Activated CD8-positive, alpha-beta memory T cell treated with anti-CD3 and anti-CD28 coated beads, Interleukin-2, amount 10 ng/mL, durations not matched to agents 7 days and 5 days (primary cell): ENCODE measurements around the gene SHISA9. TPM values are rescaled to one million over a fixed set of nuclear protein-coding genes. Genes with fewer than 3 reads are reported as not detected.

Experiments
- ATAC-seq: fragments of 150-1000 bp; cut with Tn5 transposase; one replicate; pipeline ENCODE4 v1.10.0; 2021; ENCODE audit warnings: moderate library complexity
- CTCF ChIA-PET: fragments of 350-600 bp; sonication (Branson Sonifier 250); formaldehyde crosslinking; loops from one replicate; lab custom pipeline; 2021; ENCODE audit warnings: antibody characterized with exemption; lab: Charles Lee
- DNase-seq: peaks from one replicate; pipeline ENCODE4 v3.0.0-alpha.2; 2020
- H3K27ac Mint-ChIP-seq: one replicate; pipeline ENCODE4 v1.8.0; 2021; ENCODE audit warnings: mild to moderate bottlenecking, mixed read lengths
- H3K27me3 Mint-ChIP-seq: one replicate; pipeline ENCODE4 v1.8.0; 2021; ENCODE audit warnings: mixed read lengths
- H3K36me3 Mint-ChIP-seq: one replicate; pipeline ENCODE4 v1.8.0; 2021; ENCODE audit warnings: mild to moderate bottlenecking, mixed read lengths
- H3K4me1 Mint-ChIP-seq: one replicate; pipeline ENCODE4 v1.8.0; 2021; ENCODE audit warnings: mixed read lengths
- H3K4me3 Mint-ChIP-seq: one replicate; pipeline ENCODE4 v1.8.0; 2021; ENCODE audit warnings: mild to moderate bottlenecking, moderate library complexity, mixed read lengths
- H3K9me3 Mint-ChIP-seq: one replicate; pipeline ENCODE4 v1.8.0; 2022; ENCODE audit warnings: low read depth, mixed read lengths
- total RNA-seq, 2 experiments: library from RNA; stranded (reverse); gene quantifications; one replicate each; pipeline ENCODE4 v1.2.3, GENCODE V29; 2021

Gene SHISA9
- total RNA-seq, 2 experiments from 2014 or later, result 0.21 TPM; not detected in 1

DNA sequence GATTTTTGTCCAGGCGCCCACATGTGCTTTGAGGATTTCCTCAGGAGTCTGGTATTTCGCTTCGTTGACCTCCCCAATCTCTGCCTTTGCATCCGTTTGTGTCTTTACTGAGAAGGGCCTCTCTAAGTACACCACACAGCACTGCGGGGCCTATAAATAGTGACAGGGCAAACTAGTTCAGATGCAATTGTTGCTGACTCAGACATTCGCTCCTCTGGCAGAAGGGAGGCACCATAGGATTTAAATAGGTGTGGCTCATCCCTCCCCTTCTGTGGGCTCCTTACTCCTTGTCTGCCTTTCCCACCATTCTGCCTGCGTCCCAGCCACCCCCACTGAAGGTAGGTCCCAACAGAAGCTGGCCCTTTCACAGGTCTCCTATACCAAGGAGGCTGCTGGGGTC, 192.3 kb downstream of the SHISA9 start:
- no peak overlapping the region for H3K27ac Mint-ChIP-seq
- no peaks in the 10 kb centered on the region for H3K4me1 Mint-ChIP-seq
- H3K9me3 Mint-ChIP-seq, result peaks cover 15% of the 10 kb centered on the region
- DNase-seq, result no peak
- no peaks in the 10 kb centered on the region for H3K27me3 Mint-ChIP-seq
- no peak for ATAC-seq
- no peaks in the 10 kb centered on the region for H3K36me3 Mint-ChIP-seq
- CTCF ChIA-PET, result no interaction called here
- no peak overlapping the region for H3K4me3 Mint-ChIP-seq

DNA sequence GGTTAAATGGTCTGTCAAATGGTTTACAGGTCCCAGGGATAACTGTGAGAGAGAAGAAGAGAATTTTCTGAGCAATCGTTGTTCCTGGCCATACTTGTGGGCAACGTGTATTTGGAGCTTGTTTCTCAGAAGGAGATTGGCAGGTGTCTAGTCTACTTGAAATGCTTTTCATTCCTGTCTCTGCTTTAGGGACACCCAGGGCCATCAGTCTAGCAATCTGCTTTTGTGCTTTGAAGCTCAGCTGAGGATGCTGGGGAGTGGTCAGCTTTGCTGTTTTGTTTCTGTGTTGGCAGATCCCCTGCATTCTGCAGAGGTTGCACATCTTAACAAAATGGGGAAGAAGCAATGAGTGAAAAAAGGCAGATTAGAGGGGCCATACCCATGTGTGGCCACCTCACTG, 193.7 kb downstream of the SHISA9 start:
- CTCF ChIA-PET, result no interaction called here
- no peaks in the 10 kb centered on the region for H3K27me3 Mint-ChIP-seq
- H3K4me1 Mint-ChIP-seq, result no peaks in the 10 kb centered on the region
- H3K36me3 Mint-ChIP-seq, result no peaks in the 10 kb centered on the region
- DNase-seq (no peak), ATAC-seq (no peak)
- peaks cover 15% of the 10 kb centered on the region for H3K9me3 Mint-ChIP-seq
- H3K27ac Mint-ChIP-seq, result no peak overlapping the region
- no peak overlapping the region for H3K4me3 Mint-ChIP-seq

DNA sequence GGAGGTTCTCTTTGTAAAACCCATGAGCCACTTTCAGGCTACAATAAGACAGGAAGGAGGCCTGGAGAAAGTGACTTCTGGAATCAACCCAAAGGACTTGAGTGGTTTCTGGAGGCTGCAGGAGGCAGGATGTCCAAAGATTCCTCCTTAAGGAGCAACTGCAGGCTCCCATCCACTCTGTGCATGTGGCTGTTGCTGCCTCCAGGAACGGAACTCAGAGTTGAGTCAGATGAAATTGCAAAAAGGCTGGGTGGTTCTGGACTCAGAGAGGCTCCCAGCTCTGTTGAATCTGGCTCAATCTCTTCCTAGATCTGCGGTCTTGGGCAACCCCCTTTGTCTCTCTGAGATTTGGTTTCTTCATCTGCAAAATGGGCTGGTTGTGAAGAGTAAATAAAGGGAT, 197.1 kb downstream of the SHISA9 start:
- Mint-ChIP-seq H3K27ac (no peak overlapping the region), H3K9me3 (no peaks in the 10 kb centered on the region), H3K4me1 (no peaks in the 10 kb centered on the region), H3K36me3 (no peaks in the 10 kb centered on the region), H3K4me3 (no peak overlapping the region), H3K27me3 (no peaks in the 10 kb centered on the region)
- CTCF ChIA-PET, result no interaction called here
- ATAC-seq (no peak), DNase-seq (no peak)

GRCh38 chr16:13099822-13100221, 198.4 kb downstream of the SHISA9 start:
- no peaks in the 10 kb centered on the region for H3K9me3 Mint-ChIP-seq
- no peak for DNase-seq
- CTCF ChIA-PET, result no interaction called here
- H3K4me3 Mint-ChIP-seq, result no peak overlapping the region
- H3K27me3 Mint-ChIP-seq, result no peaks in the 10 kb centered on the region
- H3K4me1 Mint-ChIP-seq, result no peaks in the 10 kb centered on the region
- no peak overlapping the region for H3K27ac Mint-ChIP-seq
- H3K36me3 Mint-ChIP-seq, result no peaks in the 10 kb centered on the region
- no peak for ATAC-seq

DNA sequence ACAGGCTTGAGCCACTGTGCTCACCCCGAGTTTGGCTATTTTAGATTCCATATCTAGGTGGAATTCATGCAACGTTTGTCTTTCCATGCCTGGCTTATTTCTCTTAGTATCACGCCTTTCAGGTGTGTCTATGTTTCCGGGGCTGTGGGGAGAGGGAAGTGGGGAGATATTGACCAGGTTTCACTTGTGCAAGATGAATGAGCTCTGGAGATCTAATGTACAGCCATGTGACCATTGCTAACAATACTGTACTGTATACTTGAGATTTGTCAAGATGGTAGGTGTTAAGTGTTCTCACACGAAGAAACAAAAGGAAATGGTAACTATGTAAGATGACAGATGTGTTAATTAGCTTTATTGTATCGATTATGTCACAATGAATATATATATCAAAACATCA, 199.6 kb downstream of the SHISA9 start:
- H3K4me3 Mint-ChIP-seq, result no peak overlapping the region
- H3K27me3 Mint-ChIP-seq, result no peaks in the 10 kb centered on the region
- DNase-seq (no peak), ATAC-seq (no peak)
- no peaks in the 10 kb centered on the region for H3K9me3 Mint-ChIP-seq
- H3K4me1 Mint-ChIP-seq, result no peaks in the 10 kb centered on the region
- H3K36me3 Mint-ChIP-seq, result no peaks in the 10 kb centered on the region
- CTCF ChIA-PET, result no interaction called here
- no peak overlapping the region for H3K27ac Mint-ChIP-seq

GRCh38 chr16:13101828-13102227, 200.4 kb downstream of the SHISA9 start:
- no peak for DNase-seq
- no peak for ATAC-seq
- Mint-ChIP-seq H3K9me3 (no peaks in the 10 kb centered on the region), H3K36me3 (no peaks in the 10 kb centered on the region), H3K27ac (no peak overlapping the region), H3K4me3 (no peak overlapping the region), H3K27me3 (no peaks in the 10 kb centered on the region), H3K4me1 (no peaks in the 10 kb centered on the region)
- CTCF ChIA-PET, result interaction anchor here (1.0 kb wide), 1 partner anchor 18 kb away, joined by 3 read pairs; no protein-coding TSS in a partner anchor

DNA sequence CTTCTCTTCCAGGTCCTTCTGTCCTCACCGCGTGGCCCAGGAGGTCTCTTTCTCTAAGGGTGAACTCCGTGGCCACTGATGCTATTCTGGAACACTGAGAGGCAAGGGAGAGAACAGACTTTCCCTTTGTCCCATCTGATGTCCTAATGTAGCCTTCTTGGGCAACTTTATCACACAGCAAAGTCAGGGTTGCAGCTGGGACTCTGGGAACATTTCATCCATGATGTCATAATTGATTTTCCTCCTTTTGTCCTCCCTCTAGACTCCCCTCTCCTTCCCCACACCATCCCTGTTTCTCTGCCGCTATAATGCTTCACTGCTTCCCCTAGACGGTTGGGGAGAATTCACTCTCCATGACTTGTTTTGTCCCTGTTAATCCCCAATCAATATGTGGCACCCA, 201.0 kb downstream of the SHISA9 start:
- no peak for ATAC-seq
- H3K36me3 Mint-ChIP-seq, result no peaks in the 10 kb centered on the region
- CTCF ChIA-PET, result interaction anchor here (1.0 kb wide), 1 partner anchor 17 kb away, joined by 3 read pairs; no protein-coding TSS in a partner anchor
- DNase-seq, result no peak
- no peaks in the 10 kb centered on the region for H3K4me1 Mint-ChIP-seq
- no peak overlapping the region for H3K4me3 Mint-ChIP-seq
- no peaks in the 10 kb centered on the region for H3K27me3 Mint-ChIP-seq
- H3K9me3 Mint-ChIP-seq, result no peaks in the 10 kb centered on the region
- H3K27ac Mint-ChIP-seq, result no peak overlapping the region

DNA sequence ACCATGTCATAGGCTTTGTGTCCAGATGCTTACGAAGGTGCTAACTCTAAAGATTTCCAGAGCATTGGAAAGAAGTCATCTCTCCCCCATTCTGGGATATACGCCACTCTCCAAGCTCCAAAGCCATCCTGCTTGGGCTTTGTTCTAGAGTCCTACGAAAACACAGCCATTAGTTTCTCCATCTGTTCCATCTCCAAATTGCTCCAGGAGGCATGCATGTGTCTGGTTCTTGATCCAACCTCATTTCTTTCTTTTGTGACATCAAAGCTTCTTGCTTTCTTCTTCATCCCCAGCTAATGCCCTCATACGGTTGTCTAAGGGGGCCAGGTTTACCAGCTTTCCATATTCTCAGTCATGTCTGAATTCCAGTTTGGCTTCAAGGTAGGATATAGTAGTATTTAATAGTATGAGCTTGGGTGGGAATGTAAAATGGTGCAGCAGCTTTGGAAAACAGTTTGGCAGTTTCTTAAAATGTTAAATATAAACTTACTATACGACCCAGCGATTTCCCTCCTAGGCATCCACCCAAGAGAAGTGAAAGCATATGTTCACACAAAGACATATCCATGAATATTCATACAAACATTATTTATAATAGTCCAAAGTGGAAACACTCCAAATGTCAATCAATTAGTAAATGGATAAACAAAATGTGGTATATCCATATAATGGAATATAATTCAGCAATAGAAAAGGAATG, 202.6 kb downstream of the SHISA9 start:
- ATAC-seq (no peak), DNase-seq (no peak)
- CTCF ChIA-PET, result no interaction called here
- Mint-ChIP-seq H3K4me1 (no peaks in the 10 kb centered on the region), H3K4me3 (no peak overlapping the region), H3K9me3 (no peaks in the 10 kb centered on the region), H3K27me3 (no peaks in the 10 kb centered on the region), H3K36me3 (no peaks in the 10 kb centered on the region), H3K27ac (no peak overlapping the region)

DNA sequence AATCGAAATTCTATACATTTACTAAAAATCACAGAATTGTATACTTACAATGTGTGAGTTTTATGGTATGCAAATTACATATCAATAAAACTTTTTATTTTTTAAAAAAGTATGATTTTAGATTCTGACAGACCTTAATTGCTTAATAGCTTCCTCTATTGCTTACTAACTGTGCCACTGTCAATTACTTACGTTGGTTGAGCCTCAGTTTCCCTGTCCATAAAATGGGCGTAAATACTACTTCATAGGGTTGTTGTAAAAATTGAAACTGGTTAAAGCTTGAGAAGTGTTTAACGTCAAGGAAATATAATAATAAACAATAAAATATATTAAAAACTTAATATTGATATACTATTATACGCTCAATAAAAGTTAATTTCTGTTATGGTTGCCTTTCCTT, 203.4 kb downstream of the SHISA9 start:
- H3K9me3 Mint-ChIP-seq, result no peaks in the 10 kb centered on the region
- ATAC-seq (no peak), DNase-seq (no peak)
- H3K36me3 Mint-ChIP-seq, result no peaks in the 10 kb centered on the region
- no peaks in the 10 kb centered on the region for H3K27me3 Mint-ChIP-seq
- no peaks in the 10 kb centered on the region for H3K4me1 Mint-ChIP-seq
- CTCF ChIA-PET, result no interaction called here
- H3K4me3 Mint-ChIP-seq, result no peak overlapping the region
- no peak overlapping the region for H3K27ac Mint-ChIP-seq

GRCh38 chr16:13105427-13105826, 204.0 kb downstream of the SHISA9 start:
- Mint-ChIP-seq H3K36me3 (no peaks in the 10 kb centered on the region), H3K4me1 (no peaks in the 10 kb centered on the region), H3K9me3 (no peaks in the 10 kb centered on the region), H3K27ac (no peak overlapping the region), H3K4me3 (no peak overlapping the region), H3K27me3 (no peaks in the 10 kb centered on the region)
- no peak for DNase-seq
- ATAC-seq, result no peak
- CTCF ChIA-PET, result no interaction called here

DNA sequence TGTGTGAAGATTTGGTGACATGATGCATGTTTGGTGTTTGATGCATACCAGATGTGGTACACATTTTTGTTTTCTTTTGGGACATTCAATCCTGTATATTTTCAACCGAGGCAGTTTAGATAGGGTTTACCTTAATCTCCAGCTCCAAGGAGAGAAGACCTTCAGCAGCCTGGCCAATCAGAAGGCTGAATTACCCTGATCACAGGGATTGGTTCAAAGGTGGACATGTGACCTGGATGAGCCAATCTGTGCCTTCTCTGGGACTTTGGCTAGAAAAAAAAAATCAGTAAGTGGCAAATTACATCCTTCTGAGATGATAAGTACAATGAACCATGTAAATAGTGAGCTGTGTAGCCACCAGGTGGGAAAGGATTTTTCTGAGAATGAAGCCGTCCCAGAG, 205.1 kb downstream of the SHISA9 start:
- Mint-ChIP-seq H3K4me1 (no peaks in the 10 kb centered on the region), H3K9me3 (no peaks in the 10 kb centered on the region), H3K4me3 (no peak overlapping the region), H3K27ac (no peak overlapping the region), H3K36me3 (no peaks in the 10 kb centered on the region), H3K27me3 (no peaks in the 10 kb centered on the region)
- CTCF ChIA-PET, result no interaction called here
- DNase-seq (no peak), ATAC-seq (no peak)

DNA sequence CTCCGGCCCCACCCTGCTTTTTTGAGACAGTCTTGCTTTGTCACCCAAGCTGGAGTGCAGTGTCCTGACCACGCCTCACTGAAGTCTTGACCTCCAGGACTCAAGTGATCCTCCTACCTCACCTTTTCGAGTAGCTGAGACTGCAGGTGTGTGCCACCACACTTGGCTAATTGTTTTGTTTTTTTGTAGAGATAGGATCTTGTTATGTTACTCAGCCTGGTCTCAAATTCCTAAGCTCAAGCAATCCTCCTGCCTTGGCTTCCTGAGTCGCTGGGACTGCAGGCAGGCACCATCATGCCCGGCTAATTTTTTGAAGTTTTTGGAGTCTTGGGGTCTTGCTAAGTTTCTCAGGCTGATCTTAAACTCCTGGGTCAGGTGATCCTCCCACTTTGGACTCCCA, 206.7 kb downstream of the SHISA9 start:
- no peaks in the 10 kb centered on the region for H3K4me1 Mint-ChIP-seq
- CTCF ChIA-PET, result no interaction called here
- no peak for ATAC-seq

GRCh38 chr16:13109171-13109570, 207.8 kb downstream of the SHISA9 start:
- CTCF ChIA-PET, result no interaction called here
- Mint-ChIP-seq H3K4me1 (no peaks in the 10 kb centered on the region), H3K27me3 (no peaks in the 10 kb centered on the region), H3K4me3 (no peak overlapping the region), H3K27ac (no peak overlapping the region), H3K9me3 (peaks cover 1% of the 10 kb centered on the region), H3K36me3 (no peaks in the 10 kb centered on the region)
- ATAC-seq (no peak), DNase-seq (no peak)

More for the DNA sequence above, 206.7 kb downstream of the SHISA9 start:
- H3K36me3 Mint-ChIP-seq, result no peaks in the 10 kb centered on the region
- no peak overlapping the region for H3K27ac Mint-ChIP-seq
- no peak overlapping the region for H3K4me3 Mint-ChIP-seq
- peaks cover under 1% of the 10 kb centered on the region for H3K9me3 Mint-ChIP-seq
- no peak for DNase-seq
- no peaks in the 10 kb centered on the region for H3K27me3 Mint-ChIP-seq

DNA sequence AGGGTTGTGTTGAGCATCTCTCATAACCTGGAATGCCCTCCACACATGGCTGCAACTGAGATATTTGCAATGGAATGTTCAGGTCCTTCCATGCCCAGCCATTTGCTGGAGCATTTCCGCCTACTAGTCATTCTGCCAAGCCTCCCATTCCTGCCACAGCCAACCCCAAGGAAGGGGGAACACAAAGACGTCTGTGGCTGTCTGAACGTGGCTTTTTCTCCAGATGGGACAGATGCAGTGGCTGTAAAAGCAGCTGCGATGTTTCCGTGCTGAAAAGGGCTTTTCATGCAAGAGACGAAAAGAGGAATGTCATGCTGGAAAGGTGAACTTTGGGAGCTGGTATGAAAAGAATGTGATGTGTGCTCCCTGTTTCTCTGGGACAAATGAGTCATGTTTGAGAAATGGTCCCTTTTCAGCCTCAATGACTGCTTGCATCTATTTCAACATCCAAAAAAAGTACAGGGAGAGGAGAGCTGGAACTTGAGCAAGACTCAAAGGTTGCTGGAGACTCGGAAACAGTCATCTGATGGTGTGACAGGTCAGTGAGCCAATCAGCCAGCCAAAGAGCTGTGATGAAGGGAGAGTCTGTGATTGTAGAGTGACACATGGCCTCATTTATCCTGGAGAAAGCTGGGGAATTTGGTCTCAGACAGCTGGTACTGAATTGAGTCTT, 208.9 kb downstream of the SHISA9 start:
- Mint-ChIP-seq H3K36me3 (no peaks in the 10 kb centered on the region), H3K27ac (no peak overlapping the region), H3K27me3 (no peaks in the 10 kb centered on the region), H3K9me3 (peaks cover 4% of the 10 kb centered on the region), H3K4me1 (no peaks in the 10 kb centered on the region), H3K4me3 (no peak overlapping the region)
- ATAC-seq (no peak), DNase-seq (no peak)
- CTCF ChIA-PET, result no interaction called here
